Cerebellar cortex (tissue), 1 donor: ENCODE results near the gene KHDC4.

Experiments used
- DNase-seq: peaks from one replicate; pipeline ENCODE4 v3.0.0-alpha.2; 2015; ENCODE audit warnings: low spot score

The KHDC4 gene

GRCh38 chr1:155969377-155969791 is 35.2 kb upstream of the KHDC4 start:
- no peak for DNase-seq

- no peak for DNase-seq
Measured at GRCh38 chr1:155968670-155969069, 34.5 kb upstream of the KHDC4 start.

- DNase-seq = no peak
Measured at GRCh38 chr1:155968051-155968400, 33.8 kb upstream of the KHDC4 start.

DNA sequence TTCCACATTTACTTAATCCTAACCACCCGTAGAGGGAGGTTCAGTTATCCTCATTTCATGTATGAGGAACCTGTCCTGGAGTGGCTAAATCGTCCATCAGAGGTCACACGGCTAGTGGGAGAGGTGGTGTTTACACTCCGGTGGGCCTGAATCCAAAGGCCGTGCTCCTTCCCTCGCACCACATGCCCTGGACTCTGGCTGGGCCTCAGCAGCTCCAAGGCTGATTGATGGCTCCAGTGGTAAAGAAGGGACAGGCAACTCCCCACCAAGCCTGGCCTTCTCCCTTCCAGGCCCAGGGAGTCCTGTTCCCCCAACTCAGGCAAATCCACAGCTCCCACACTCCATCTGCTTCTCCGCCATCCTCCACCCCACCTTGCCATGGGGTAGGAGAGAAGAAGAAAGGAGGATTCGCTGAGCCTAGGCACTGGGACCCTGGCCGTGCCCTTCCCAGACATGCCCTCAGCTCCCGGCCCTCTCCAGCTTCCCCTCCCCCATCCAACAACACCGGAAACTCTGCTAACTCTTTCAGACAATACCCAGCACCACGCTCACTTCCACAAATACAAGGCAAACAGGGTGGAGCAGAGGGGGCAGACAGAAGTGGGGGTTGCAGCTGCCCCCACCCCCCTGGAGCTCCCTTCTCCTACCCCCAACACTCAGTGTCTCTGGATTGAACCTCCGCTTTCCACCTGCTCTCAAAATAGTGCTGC is 33.3 kb upstream of the KHDC4 start:
- DNase-seq = peak; percentile 53

DNA sequence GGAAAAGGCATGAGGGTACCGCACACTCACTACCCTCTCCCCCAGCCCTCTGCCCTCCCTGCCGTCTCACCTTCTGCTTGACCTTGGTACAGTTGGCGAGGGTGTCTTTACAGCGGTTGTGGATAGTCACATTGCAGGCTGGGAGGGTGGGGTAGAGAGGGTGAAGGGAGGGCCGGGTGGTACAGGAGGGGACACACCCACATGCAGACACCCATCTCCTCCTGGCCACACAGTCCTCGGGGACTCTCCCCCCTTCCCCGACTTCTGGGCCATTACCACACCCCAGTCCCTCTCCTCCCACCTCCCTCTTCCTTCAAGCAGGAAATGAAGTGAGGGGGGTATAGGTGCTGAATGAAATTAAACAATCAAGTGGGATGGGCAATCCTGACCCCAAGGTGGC is 32.5 kb upstream of the KHDC4 start:
- no peak for DNase-seq

GRCh38 chr1:155966135-155966534 is 31.9 kb upstream of the KHDC4 start:
- DNase-seq = no peak

- DNase-seq = peak; percentile 1
Measured at GRCh38 chr1:155964193-155964592, 30.0 kb upstream of the KHDC4 start.

DNA sequence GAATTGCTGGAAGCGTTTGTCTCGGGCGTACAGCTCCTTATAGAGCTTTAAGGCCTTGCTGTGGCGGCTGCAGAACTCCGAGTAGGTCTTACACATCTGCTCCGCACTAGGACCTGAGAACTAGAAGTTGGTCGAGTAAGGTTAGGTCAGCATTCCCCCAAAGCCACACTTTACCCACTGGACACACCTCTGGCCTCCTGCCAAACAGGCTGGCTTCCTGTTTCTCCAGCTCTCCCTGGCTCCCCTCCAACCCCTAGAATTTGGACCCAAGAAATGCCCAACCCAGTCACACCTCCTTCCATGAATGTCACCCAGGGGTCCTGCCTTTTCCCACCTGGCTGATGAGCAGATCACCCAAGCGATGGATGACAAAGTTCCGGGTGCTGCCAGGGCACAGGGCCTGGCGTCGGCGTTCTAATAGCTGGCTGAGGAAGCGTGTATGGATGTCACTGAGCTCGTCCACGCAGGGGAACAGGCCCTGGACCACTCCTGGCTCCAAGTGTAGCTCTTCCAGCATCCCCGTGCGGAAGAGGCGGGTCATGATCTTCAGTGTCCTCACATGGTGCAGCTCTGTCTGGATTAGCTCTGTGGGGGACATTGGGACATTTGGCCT is 28.5 kb upstream of the KHDC4 start:
- peak; percentile 28 for DNase-seq

DNA sequence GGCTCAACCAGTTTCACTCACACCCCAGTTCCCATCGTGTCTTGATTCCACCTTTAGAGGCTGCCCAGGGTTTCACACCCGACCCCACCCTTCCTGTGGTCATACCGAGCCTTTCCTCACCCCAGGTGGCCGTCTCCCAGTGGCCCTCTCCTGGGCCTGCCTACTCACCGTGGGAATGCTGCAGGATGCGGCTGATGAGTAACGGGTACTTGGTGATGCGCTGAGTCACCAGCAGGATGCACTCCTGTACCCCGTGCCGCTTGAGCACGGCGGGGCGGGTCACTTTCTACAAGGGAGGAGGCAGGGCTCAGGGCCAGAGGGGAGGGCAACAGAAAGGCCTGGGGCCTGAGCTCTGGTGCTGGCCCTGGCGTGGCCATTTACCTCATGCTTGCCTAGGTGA is 27.7 kb upstream of the KHDC4 start:
- DNase-seq = peak; percentile 75

DNA sequence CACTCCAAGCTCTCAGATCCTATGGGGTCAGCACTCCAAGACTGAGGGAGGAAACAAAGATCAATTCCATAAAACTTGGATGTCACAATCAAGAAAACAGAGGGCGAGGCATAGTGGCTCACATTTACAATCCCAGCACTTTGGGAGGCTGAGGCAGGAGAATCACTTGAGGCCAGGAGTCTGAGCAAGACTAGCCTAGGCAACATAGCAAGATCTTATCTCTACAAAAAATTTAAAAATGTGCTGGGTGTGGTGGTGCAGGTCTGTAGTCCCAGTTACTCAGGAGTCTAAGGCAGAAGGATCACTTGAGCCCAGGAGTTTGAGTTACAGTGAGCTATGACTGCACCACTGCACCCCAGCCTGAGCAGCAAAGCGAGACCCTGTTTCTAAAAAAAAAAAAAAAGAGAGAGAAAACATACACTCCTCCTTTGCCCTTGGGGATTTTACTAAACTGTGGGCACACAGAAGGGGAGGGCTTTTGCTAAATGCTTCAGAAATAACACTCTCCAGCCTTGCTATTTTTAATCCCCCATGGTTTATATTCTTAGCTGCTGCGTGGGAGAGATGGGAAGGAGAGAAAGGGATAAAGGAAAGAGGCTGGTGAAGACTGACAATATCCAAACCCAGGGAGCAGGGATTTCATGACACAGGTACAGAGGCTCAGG is 26.0 kb upstream of the KHDC4 start:
- DNase-seq = peak; percentile 13

DNA sequence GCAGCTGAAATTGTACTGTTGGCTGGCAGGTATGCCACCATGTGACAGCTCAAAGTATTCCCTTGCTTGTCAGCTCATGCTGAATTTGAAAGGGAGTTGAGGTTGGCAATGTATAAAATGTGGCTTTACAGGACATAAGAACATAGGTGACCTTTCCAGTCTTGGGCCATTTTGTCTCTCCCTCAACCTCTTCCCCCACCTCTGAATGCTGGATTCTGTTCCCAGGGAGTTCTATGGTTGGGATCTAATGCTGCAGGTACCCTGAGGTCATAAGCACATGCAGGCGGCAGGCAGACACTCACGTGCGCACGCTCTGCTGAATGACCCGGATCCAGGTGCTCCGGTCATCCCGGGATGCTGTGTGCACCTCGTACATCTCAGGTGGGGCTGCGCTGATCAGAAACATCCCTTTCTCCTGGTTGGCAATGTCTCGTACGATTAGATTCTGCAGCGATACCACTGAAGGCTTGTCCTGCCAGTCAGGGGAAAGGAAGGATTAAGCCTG is 23.2 kb upstream of the KHDC4 start:
- peak; percentile 12 for DNase-seq

DNA sequence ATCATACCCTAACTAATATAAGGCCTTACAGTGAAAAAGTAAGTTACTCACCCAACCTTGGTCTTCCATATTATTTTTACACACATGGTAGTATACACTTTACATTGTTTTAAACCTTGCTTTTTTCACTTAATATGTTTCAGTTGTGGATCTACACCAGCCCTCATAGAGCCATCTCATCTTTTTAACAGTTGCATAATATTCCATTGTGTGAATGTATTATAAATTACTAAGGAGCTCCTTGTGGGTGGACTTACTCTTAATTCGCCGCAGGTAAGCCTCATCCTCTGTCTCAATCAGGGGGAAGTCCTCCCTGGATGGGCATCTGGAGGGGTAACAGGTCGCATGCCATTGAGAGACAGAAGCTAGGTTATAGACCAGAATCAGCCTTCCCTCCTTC is 20.4 kb upstream of the KHDC4 start:
- DNase-seq = no peak

- no peak for DNase-seq
Measured at GRCh38 chr1:155952505-155952890, 18.3 kb upstream of the KHDC4 start.

GRCh38 chr1:155951753-155952504 is 17.7 kb upstream of the KHDC4 start:
- no peak for DNase-seq

DNA sequence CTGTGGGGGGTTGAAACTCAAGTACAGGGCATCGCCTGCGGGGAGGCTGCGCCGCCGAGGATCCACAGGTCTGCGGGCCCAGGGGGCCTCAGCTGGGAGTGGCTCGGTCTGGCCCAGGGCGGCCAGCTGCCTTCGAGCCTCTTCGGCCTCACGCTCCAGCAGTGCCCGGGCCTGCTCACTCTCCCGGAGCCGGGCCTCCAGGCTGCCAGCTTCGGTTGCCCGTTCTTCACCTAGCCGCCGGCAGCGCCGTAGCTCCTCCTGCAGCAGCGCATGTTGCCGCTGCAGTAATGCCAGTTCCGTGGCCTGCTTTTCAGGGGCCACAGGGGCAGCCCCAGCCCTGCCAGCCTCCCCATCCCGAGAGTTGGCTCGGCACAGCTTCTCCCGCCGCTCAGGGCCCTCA is 16.6 kb upstream of the KHDC4 start:
- DNase-seq = no peak

DNA sequence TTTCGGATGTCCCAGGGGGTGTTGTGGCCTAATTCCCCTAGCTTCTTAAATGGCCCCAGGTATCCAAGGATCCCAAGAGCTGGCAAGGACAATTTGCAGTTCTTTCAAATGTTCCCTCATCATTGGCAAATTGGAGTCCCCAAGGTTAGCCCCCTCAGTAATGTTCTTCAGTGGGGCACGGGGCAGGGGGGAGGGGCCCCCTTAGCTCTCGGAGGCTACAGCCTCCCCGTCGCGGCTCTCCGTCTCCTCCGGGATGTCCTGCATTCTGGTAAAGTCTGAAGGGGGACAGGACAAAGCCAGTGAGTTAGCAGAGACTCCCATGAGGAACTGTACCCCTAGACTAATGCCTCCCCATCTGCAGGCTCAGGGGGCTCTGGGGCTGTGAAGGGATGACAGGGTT is 13.5 kb upstream of the KHDC4 start:
- no peak for DNase-seq

DNA sequence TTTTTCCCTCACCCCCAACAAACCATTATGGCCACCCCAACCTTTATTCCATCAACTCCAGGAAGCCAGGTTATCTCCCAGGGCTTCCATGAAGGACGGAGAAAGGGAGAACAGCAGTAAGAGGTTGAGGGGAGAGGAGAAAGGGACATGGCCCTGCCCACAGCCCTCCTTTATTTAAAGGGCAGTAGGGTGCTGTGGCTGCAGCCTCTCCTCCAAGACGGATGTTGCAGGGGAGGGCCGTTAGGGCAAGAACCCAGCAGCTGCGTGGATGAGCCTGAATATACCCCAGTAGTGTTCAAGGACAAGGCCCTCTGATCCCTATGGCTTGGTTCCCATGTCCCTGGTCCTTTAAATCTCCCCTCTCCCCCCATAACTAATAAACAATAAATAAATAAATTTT is 13.1 kb upstream of the KHDC4 start:
- no peak for DNase-seq

- no peak for DNase-seq
Measured at GRCh38 chr1:155946633-155947219, 12.5 kb upstream of the KHDC4 start.

- no peak for DNase-seq
Measured at GRCh38 chr1:155944444-155944799, 10.2 kb upstream of the KHDC4 start.

DNA sequence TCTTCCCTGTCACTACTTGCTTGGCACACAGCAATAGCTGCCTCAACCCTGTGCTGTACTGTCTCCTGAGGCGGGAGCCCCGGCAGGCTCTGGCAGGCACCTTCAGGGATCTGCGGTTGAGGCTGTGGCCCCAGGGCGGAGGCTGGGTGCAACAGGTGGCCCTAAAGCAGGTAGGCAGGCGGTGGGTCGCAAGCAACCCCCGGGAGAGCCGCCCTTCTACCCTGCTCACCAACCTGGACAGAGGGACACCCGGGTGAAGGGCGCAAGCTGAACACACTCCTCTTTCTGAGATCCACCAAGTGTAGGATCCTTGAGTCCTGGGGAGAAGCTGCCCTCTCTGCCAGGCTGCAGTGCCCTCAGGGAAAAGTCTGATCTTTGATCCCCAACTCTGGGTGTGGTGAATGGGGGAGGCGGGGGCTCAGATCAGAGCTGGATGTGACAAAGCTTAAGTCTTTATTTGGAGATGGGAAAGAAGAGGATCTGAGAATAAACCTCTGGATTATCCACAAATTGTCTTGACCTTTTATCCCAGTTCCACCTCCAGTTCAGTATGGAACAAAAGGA is 8.4 kb upstream of the KHDC4 start:
- no peak for DNase-seq

GRCh38 chr1:155941845-155942531 is 7.8 kb upstream of the KHDC4 start:
- no peak for DNase-seq
